K562 (cell line): ENCODE data around the gene MRFAP1. TPM values are rescaled to one million over a fixed set of nuclear protein-coding genes. Genes with fewer than 3 reads are reported as not detected.

Experiments
- ATAC-seq: fragments of 200-7000 bp; cut with Tn5 transposase; 3 replicates; pipeline ENCODE4 v1.9.1; 2020; ENCODE audit warnings: moderate library complexity
- BruUV-seq: library from RNA; stranded (reverse); fragments of 400-500 nt; replicated peaks from 2 replicates; lab custom pipeline; 2021; lab: Mats Ljungman, UMichigan
- CTCF ChIA-PET: fragments of 300-600 bp; formaldehyde crosslinking; extraction: SDS; loops from one replicate; lab custom pipeline; 2021; ENCODE audit warnings: low intra/inter-chr PET ratio; lab: Yijun Ruan, JAX
- POLR2A ChIA-PET: fragments of 300-600, 350-650 bp; sonication (Branson Sonifier 250); formaldehyde crosslinking; extraction: SDS; loops from one replicate; lab custom pipeline; 2021; ENCODE audit warnings: antibody characterized with exemption, inconsistent platforms; lab: Yijun Ruan, JAX
- DNase-seq, 4 experiments: peaks; one replicate each; pipeline versions ENCODE4 v3.0.0 to v3.0.0-alpha.2; 2011 to 2018; ENCODE audit warnings: low spot score in 3 of 4, mixed read lengths in 3 of 4; ENCODE audit errors: extremely low read depth in 1 of 4
- FAIRE-seq: peaks from 2 replicates; lab custom pipeline; 2011; peaks lifted over from hg19 to GRCh38; lab: Jason Lieb, UNC
- H2AFZ ChIP-seq: 2 replicates; pipeline ENCODE4 v1.6.0; 2011; ENCODE audit warnings: low read depth, low read length, control low read depth, inconsistent platforms
- H3K27ac ChIP-seq: fragments of 200-600 bp; 3 replicates; pipeline ENCODE4 v1.8.0; 2011; ENCODE audit warnings: low read depth, mild to moderate bottlenecking, control low read depth, inconsistent platforms, low read length, moderate library complexity, mixed read lengths; ENCODE audit errors: extremely low read depth
- H3K27me3 ChIP-seq, 2 experiments: fragments of 300-600 bp in 1 of 2; 2 replicates in 1 of 2; 3 replicates in 1 of 2; pipeline versions ENCODE4 v1.6.0 to v1.8.0; 2011; ENCODE audit warnings: inconsistent platforms in 2 of 2, low read length in 2 of 2, mild to moderate bottlenecking in 1 of 2, mixed read lengths in 1 of 2, moderate library complexity in 1 of 2; ENCODE audit not compliant: control insufficient read depth in 2 of 2, insufficient read depth in 2 of 2
- H3K36me3 ChIP-seq: fragments of 300-600 bp; 3 replicates; pipeline ENCODE4 v1.8.0; 2011; ENCODE audit warnings: mild to moderate bottlenecking, low read length, inconsistent platforms; ENCODE audit not compliant: control insufficient read depth, insufficient read depth
- H3K4me1 ChIP-seq, 2 experiments: fragments of 200-600 bp in 1 of 2; replicated peaks in 1 of 2; 2 replicates in 1 of 2; 3 replicates in 1 of 2; pipeline versions ENCODE4 v1.5.1 to v1.8.0; 2011; ENCODE audit warnings: inconsistent platforms in 2 of 2, low read length in 2 of 2, mild to moderate bottlenecking in 1 of 2, mixed read lengths in 1 of 2, moderate library complexity in 1 of 2; ENCODE audit not compliant: control insufficient read depth in 2 of 2, insufficient read depth in 2 of 2
- H3K4me2 ChIP-seq: 2 replicates; pipeline ENCODE4 v1.6.1; 2011; ENCODE audit warnings: low read length, control low read depth, inconsistent platforms, mixed read lengths; ENCODE audit not compliant: insufficient read depth
- H3K4me3 ChIP-seq: fragments of 200-600 bp; sonication (generic), shearing (Covaris generic); 2 replicates; pipeline ENCODE4 v1.5.1; 2016; ENCODE audit warnings: control low read depth, inconsistent platforms
- H3K79me2 ChIP-seq: fragments of 200-600 bp; 3 replicates; pipeline ENCODE4 v1.8.0; 2011; ENCODE audit warnings: low read length, inconsistent platforms; ENCODE audit not compliant: control insufficient read depth, insufficient read depth
- H3K9ac ChIP-seq, 2 experiments: 2 replicates each; pipeline versions ENCODE4 v1.6.0 to v1.6.1; 2011; ENCODE audit warnings: low read depth in 2 of 2, low read length in 2 of 2, control low read depth in 1 of 2, inconsistent platforms in 1 of 2, mild to moderate bottlenecking in 1 of 2, mixed read lengths in 1 of 2; ENCODE audit not compliant: insufficient read depth in 1 of 2
- H3K9me1 ChIP-seq: one replicate; pipeline ENCODE4 v1.6.0; 2011; ENCODE audit warnings: inconsistent platforms, mild to moderate bottlenecking, low read length, moderate library complexity; ENCODE audit not compliant: control insufficient read depth, insufficient read depth
- H3K9me3 ChIP-seq: replicated peaks from 2 replicates; pipeline ENCODE4 v1.5.1; 2011; ENCODE audit warnings: low read depth, low read length, inconsistent platforms; ENCODE audit not compliant: control insufficient read depth, insufficient read depth
- H4K20me1 ChIP-seq: replicated peaks from 2 replicates; pipeline ENCODE4 v1.6.1; 2011; ENCODE audit warnings: low read length, inconsistent platforms, mixed read lengths; ENCODE audit not compliant: control insufficient read depth, insufficient read depth
- ADNP ChIP-seq: fragments of 200-800 bp; sonication (Bioruptor generic); IDR thresholded peaks from 2 replicates; pipeline ENCODE4 v1.6.1; 2016; ENCODE audit warnings: missing genetic modification characterization, missing compliant biosample characterization
- CBFA2T3 ChIP-seq: fragments of 450-650 bp; IDR thresholded peaks from 2 replicates; pipeline ENCODE4 v1.6.1; 2017
- E2F4 ChIP-seq: sonication (generic); formaldehyde crosslinking; IDR thresholded peaks from 2 replicates; pipeline ENCODE4 v1.8.0; 2022; ENCODE audit warnings: mild to moderate bottlenecking, low read depth, missing genetic modification reagents
- HBP1 ChIP-seq: fragments of 450-650 bp; formaldehyde crosslinking; IDR thresholded peaks from 2 replicates; pipeline ENCODE4 v1.4.0; 2022; ENCODE audit warnings: missing genetic modification characterization
- HINFP ChIP-seq: fragments of 450-650 bp; conservative IDR thresholded peaks from 2 replicates; pipeline ENCODE4 v1.6.1; 2016; ENCODE audit warnings: missing genetic modification characterization, low read depth, mild to moderate bottlenecking, control low read depth, missing compliant biosample characterization
- MITF ChIP-seq: IDR thresholded peaks from 2 replicates; pipeline ENCODE4 v1.6.1; 2014; ENCODE audit warnings: antibody characterized with exemption
- NCOA2 ChIP-seq, 2 experiments: fragments of 450-650 bp; IDR thresholded peaks; 2 replicates each; pipeline ENCODE4 v1.6.1; 2018; ENCODE audit warnings: mild to moderate bottlenecking in 2 of 2, moderate library complexity in 1 of 2; ENCODE audit not compliant: partially characterized antibody in 2 of 2
- PHB2 ChIP-seq: fragments of 450-650 bp; IDR thresholded peaks from 2 replicates; pipeline ENCODE4 v1.6.1; 2017; ENCODE audit warnings: low read depth
- PRMT5 ChIP-seq: sonication (generic); formaldehyde crosslinking; IDR thresholded peaks from 2 replicates; pipeline ENCODE4 v1.5.0; 2020; ENCODE audit warnings: missing genetic modification reagents
- PTBP1 ChIP-seq: fragments of 200-400 bp; formaldehyde crosslinking; IDR thresholded peaks from 2 replicates; pipeline ENCODE4 v1.6.1; 2017; ENCODE audit warnings: low read depth, low read length
- SIRT6 ChIP-seq: IDR thresholded peaks from one replicate; pipeline ENCODE4 v1.6.1; 2012; ENCODE audit warnings: low read depth, mild to moderate bottlenecking, control low read depth, inconsistent platforms, low read length, moderate library complexity
- THRA ChIP-seq: fragments of 450-650 bp; IDR thresholded peaks from 2 replicates; pipeline ENCODE4 v1.6.1; 2017; ENCODE audit warnings: mild to moderate bottlenecking, moderate library complexity
- WGBS: fragments of 100-300 bp; shearing (Covaris generic); methylation state at CpG from one replicate; pipeline ENCODE4 v1.1.6; 2016; ENCODE audit warnings: low coverage, mixed read lengths; ENCODE audit not compliant: insufficient coverage; ENCODE audit errors: missing lambda C conversion rate; 5-methylcytosine and 5-hydroxymethylcytosine counted together
- in situ Hi-C: fragments of 300-500 bp; cut with MboI; formaldehyde crosslinking; loops from 4 replicates; pipeline ENCODE4 v1.15.0; 2018; ENCODE audit warnings: inconsistent platforms, mixed read lengths
- intact Hi-C: fragments of 100-400 bp; cut with micrococcal nuclease; formaldehyde crosslinking; loops from 2 replicates; pipeline ENCODE4 v1.14.2; 2022
- polyA plus RNA-seq, 8 experiments: library from polyadenylated mRNA; depleted of rRNA in 4 of 8; stranded (reverse) in 5 of 8; unstranded in 3 of 8; fragments of >200 nt; fragmentation: Nextera tagmentation in 2 of 8; fragmentation: Illumina TruSeq in 1 of 8; extraction: Ambion mirVana in 2 of 8; extraction: Trizol in 1 of 8; gene quantifications; 2 replicates each; pipeline versions ENCODE4 v1.2.1 to v1.2.3, GENCODE V29; 2011 to 2014; ENCODE audit warnings: inconsistent platforms in 1 of 8, missing spikeins in 1 of 8
- total RNA-seq, 7 experiments: library from RNA; depleted of rRNA in 6 of 7; stranded (reverse); fragments of >200 nt in 6 of 7; fragmentation: Illumina TruSeq in 2 of 7; extraction: Trizol in 2 of 7; gene quantifications; 2 replicates each; pipeline versions ENCODE4 v1.2.1 to v1.2.3, GENCODE V29; 2011 to 2021; ENCODE audit warnings: low replicate concordance in 1 of 7

The MRFAP1 gene
- total and polyA plus RNA-seq, 9 of the 15 experiments (the other 6 are each of a cell fraction or from before 2014, with no cell fraction given), result 46.0 to 270 (median 151) TPM

DNA sequence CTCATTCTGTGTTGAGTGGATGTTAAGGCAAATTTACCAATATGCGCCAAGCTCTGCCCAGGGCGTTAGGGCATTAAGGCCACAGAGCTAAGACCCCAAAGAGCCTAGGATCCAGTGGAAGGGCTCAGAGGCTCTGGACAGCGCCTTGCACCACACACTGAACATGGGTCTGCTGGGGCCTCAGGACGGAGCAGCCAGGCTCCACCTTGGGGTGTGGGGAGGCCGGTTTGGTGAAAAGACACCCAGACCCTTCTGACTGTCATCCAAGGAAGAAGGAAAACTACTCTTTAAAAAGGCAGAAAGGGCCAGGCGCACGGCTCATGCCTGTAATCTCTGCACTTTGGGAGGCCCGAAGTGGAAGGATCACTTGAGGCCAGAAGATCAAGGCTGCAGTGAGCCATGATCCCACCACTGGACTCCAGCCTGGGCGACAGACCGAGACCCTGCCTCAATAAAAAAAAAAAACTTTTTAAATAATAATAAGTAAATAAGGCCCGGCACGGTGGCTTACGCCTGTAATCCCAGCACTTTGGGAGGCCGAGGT lies 1.3 kb upstream of the MRFAP1 start (continued):
- TF ChIP-seq E2F4 (CRISPR knock-in tag) (no peak), ADNP (no peak)

DNA sequence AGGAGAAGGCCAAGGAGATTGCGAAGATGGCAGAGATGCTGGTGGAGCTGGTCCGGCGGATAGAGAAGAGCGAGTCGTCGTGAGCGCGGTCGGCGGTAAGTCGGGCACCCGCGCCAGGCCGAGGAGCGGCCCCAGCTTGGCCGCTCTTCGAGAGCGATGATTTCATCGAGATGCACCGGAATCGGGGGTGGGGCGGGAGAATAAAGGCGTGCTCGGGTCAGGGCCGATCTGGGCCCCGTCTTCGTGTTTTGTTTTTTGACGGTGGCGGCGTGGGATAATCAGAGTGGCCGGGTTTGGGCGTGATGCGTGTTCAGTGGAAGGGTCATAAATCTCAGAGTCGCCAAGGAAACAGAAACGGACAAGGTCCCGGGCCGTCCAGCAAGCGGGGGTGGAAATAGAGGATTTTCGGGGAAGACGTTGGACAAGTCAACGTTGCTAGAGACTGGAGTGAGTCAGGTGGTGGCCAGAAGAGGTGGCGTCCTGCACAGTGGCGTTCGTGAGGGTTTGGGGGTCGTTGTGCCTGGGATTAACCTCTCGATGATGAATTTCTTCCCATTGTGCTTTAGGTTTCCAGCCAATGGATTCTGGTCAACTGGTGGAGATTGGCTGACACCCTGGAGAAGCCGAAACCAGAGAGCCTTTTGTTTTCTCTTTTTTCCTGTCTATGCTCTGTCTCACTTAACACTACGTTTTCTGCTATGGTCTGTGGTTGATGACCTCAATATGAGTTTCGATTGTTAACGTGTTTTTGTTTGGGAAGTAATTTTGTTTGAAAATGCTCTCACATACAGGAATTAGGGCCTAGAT lies 882 bp downstream of the MRFAP1 start:
- FAIRE-seq (no peak), DNase-seq (peak; percentile 55 to 65 (median 58)), ATAC-seq (peak; percentile 75)
- BruUV-seq, result no TSS peak
- in situ Hi-C loops (no loop called here), intact Hi-C loops (loop anchor here (5.0 kb wide), 2 partner anchors 36 to 66 kb away; partner anchors contain the start of gene MRFAP1L1)
- Histone ChIP-seq H3K4me3 (peak overlapping the region; percentile 85), H3K4me1 (peaks cover 16 to 24% of the 10 kb centered on the region in 2 experiments; a peak in 4 of 5 replicates), H3K9me1 (no peaks in the 10 kb centered on the region), H3K27me3 (no peaks in the 10 kb centered on the region), H3K27ac (peak overlapping the region; percentile 97), H4K20me1 (peaks cover 27% of the 10 kb centered on the region), H3K4me2 (peak overlapping the region; percentile 92), H3K36me3 (peaks cover 22% of the 10 kb centered on the region), H3K9me3 (no peaks in the 10 kb centered on the region), H2AFZ (peak overlapping the region; percentile 95; the same call in 1 of the 2 replicates), H3K79me2 (peaks cover 42% of the 10 kb centered on the region), H3K9ac (peak overlapping the region; percentile 93 to 100)
- POLR2A ChIA-PET, result interaction anchor here (0.6 to 5.2 kb wide), 19 partner anchors 8 to 450 kb away, joined by 3 to 40 read pairs (median 3); a partner anchor contains a TSS
- WGBS, result under 1% methylated on average over 49 of the region's 50 CpGs
- CTCF ChIA-PET, result no interaction called here
- TF ChIP-seq HINFP (tag) (no peak), CBFA2T3 (no peak), THRA (no peak), MITF (no peak), SIRT6 (no peak), PHB2 (no peak), PRMT5 (no peak), HBP1 (CRISPR knock-in tag) (no peak), NCOA2 (IDR thresholded peaks at IDR 0.05; ENCODE audit: partially characterized antibody in 2 of 2) (no peak), PTBP1 (no peak)
